Esophagus muscularis mucosa (tissue), 3 donors: ENCODE data around the gene MOB3B.

ENCODE experiments used
- POLR2A ChIP-seq: fragments of 450-650 bp; IDR thresholded peaks from one replicate; pipeline ENCODE4 v1.6.1; 2017; ENCODE audit warnings: antibody characterized with exemption, moderate library complexity, mild to moderate bottlenecking, low read depth
- TF ChIP-seq, protein P1 (sequence below), 3 experiments: fragments of 200-600 bp in 2 of 3; fragments of 450-650 bp in 1 of 3; sonication (generic) in 2 of 3; IDR thresholded peaks; one replicate each; pipeline ENCODE4 v1.5.1; 2017 to 2019; ENCODE audit warnings: antibody characterized with exemption in 3 of 3, mild to moderate bottlenecking in 2 of 3, moderate library complexity in 1 of 3

DNA sequence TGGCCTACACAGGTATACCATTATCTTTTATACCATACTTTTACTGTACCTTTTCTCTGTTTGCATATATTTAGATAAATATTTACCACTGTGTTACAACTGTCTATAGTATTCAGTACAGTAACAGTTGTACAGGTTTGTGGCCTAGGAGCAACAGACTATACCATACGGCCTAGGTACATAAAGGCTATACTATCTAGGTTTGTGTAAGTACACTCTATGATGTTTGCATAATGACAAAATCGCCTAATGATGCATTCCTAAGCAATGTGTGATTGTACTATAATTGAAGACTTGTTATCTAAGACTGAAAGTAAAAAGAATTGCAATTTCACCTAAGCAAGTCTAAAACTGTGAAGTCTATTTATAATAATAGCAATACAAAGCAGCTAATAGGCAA is 39.8 kb upstream of the MOB3B start:
- TF ChIP-seq, protein P1, sequence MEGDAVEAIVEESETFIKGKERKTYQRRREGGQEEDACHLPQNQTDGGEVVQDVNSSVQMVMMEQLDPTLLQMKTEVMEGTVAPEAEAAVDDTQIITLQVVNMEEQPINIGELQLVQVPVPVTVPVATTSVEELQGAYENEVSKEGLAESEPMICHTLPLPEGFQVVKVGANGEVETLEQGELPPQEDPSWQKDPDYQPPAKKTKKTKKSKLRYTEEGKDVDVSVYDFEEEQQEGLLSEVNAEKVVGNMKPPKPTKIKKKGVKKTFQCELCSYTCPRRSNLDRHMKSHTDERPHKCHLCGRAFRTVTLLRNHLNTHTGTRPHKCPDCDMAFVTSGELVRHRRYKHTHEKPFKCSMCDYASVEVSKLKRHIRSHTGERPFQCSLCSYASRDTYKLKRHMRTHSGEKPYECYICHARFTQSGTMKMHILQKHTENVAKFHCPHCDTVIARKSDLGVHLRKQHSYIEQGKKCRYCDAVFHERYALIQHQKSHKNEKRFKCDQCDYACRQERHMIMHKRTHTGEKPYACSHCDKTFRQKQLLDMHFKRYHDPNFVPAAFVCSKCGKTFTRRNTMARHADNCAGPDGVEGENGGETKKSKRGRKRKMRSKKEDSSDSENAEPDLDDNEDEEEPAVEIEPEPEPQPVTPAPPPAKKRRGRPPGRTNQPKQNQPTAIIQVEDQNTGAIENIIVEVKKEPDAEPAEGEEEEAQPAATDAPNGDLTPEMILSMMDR (IDR thresholded peaks at IDR 0.05): no peak
- no peak for TF ChIP-seq POLR2A
